Mucosa of gallbladder (tissue), 1 donor: ENCODE data around the gene ANAPC1. TPM values are rescaled to one million over a fixed set of nuclear protein-coding genes. Genes with fewer than 3 reads are reported as not detected.
"Not testable (repeated sequence)": the region's sequence is repeated elsewhere in the genome, so short reads cannot be mapped to it uniquely, and the experiment has no call there.

ENCODE experiments used
- DNase-seq: peaks from one replicate; pipeline ENCODE4 v3.0.0-alpha.2; 2020; ENCODE audit warnings: low spot score
- total RNA-seq: library from RNA; stranded (reverse); gene quantifications from one replicate; pipeline ENCODE4 v1.2.1, GENCODE V29; 2021
- donor health status: DM: no; HTN: no; CAD: no.

Gene ANAPC1
- total RNA-seq, 1 donor from 2014 or later: 24.7 TPM

DNA sequence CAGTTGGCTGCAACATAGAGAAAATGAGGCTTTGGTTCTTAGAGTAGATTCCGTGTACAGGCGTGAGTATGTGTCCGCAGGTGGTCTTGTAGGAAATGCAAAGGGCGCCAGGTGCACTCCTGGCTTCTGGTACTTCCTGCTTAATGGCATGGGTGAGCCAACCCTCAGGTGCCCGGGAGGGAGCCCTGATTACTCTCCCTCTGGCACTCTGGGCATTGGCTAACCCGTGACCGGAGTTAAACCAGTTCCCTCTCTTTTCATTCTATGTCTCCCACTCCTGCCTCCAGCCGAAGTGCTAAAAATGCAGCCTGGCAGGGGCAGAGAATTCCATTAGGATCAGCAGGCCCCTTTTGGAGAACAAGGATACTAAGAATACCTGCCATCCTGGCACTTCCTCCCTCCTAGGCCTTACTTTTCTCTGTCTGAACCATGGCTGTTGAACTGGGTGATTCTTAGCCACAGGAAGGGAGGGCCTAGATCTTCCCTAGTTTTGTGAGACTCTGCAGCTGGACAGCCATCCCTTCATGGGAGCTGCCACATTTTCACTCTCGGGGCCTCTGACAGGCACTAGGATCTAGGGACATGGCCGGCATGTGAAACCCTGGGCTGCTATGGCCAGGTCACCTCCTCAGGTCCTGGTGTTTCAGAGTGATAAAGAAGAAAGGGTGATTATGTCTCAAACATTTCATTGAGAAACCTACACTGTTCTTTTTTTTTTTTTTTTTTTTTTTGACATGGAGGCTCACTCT is 20.9 kb upstream of the ANAPC1 start:
- DNase-seq: no peak

GRCh38 chr2:111903930-111904439 is 20.0 kb upstream of the ANAPC1 start:
- DNase-seq: no peak

GRCh38 chr2:111903516-111903915 is 19.5 kb upstream of the ANAPC1 start:
- DNase-seq: no peak

DNA sequence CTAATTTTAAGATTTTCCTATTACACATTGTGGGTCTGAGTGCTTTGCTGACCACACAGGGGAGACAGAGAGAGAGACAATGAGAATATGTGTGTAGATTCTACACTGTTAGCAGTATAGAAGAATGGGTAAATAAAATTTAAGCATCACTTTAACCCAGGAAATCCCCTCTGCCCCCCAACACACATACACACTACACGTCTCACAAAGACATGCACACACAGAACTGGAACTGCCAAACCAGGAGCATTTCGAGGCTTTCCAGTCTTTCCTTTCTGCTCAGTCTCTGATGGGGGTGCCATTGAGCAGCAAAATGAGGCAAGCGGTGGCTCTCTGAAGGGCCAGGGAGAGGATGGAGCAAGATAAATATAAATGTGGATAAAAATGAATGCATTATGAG is 16.9 kb upstream of the ANAPC1 start:
- no peak for DNase-seq

DNA sequence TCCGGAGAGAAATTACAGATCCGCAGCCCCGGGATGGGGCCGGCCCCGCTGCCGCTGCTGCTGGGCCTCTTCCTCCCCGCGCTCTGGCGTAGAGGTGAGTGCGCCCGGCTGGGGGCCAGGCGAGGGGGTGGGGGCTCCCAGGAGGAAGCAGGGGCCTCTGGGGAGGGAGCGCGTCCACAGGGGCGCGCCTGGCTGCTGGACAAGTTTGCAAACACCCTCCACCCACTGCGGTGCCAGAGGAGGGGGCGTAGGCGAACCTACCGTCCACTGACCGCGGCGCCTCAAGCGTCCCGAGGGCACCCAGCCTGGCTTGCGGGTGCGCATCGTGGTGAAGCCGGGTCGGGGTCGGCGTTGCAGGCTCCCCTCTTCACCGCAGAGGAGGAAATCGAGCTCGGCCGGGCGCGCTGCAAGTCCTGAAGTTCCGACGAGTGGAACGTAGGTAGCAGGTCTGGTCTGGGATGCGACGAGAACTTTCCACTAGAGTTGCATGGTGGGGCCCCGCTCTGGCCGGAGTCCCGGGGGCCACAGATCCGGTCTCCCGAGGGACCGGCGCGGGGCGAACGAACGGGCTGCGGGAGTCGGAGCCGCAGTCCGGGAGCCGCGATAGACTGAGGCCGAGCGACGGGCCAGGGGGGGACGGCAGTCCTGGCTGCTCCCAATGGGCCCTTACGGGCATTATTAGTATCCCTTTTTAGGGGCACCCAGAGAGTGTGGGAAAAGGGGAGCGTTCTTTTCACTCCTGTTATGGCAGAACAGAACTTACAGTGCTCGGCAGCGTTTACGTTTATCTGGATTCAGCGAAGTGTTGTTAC is 14.9 kb upstream of the ANAPC1 start:
- DNase-seq: no peak

- DNase-seq: peak; percentile 79
These were observed 14.1 kb upstream of the ANAPC1 start, which contains the start of gene MERTK for GRCh38 chr2:111897924-111898702. TSS of gene MERTK (plus strand) at chr2:111898607. CDS start at chr2:111898736, 129 bp downstream.

- DNase-seq: no peak
These were observed 13.6 kb upstream of the ANAPC1 start for GRCh38 chr2:111897630-111897923.

- no peak for DNase-seq
These were observed 12.6 kb upstream of the ANAPC1 start for GRCh38 chr2:111896576-111896975.

DNA sequence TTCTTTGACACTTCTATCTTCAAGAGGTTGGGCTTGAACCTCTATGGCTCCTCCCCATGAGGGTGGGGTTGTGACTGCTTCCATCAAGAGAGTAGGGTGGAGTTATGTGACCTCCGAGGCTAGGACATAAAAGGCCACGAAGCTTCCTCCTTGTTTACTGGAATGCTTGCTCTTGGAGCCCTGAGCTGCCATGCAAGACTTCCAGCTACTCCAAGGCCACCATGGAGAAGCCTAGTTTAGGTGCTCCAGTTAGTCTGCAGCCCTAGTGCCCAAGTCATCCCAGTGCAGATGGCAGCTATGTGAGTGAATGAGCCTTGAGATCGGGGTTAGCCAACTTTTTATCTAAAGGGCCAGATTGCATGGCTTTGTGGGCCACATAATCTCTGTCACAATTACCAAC is 12.0 kb upstream of the ANAPC1 start:
- DNase-seq: no peak

- DNase-seq: no peak
These were observed 585 bp upstream of the ANAPC1 start for GRCh38 chr2:111884592-111884964.

GRCh38 chr2:111872806-111873205 is 11.2 kb downstream of the ANAPC1 start:
- not testable (repeated sequence) for DNase-seq

- not testable (repeated sequence) for DNase-seq
These were observed 18.9 kb downstream of the ANAPC1 start for GRCh38 chr2:111865124-111865523.

DNA sequence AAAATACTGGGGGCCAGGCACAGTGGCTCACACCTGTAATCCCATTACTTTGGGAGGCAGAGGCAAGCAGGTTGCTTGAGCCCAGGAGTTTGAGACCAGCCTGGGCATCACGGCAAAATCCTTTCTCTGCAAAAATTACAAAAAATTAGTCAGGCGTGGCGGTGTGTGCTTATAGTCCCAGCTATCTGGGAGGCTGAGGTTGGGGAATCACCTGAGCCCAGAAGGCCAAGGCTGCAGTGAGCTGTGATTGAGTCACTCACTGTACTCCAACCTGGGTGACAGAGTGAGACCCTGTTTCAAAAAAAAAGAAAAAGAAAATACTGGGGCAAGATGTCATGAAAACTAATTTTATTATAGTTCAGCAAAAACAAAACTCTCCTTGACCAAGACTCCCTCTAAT is 24.0 kb downstream of the ANAPC1 start:
- not testable (repeated sequence) for DNase-seq

GRCh38 chr2:111852544-111852943 is 31.4 kb downstream of the ANAPC1 start:
- not testable (repeated sequence) for DNase-seq

GRCh38 chr2:111850646-111851045 is 33.3 kb downstream of the ANAPC1 start:
- DNase-seq: peak; percentile 14

- DNase-seq: not testable (repeated sequence)
These were observed 44.2 kb downstream of the ANAPC1 start for GRCh38 chr2:111839625-111840282.

DNA sequence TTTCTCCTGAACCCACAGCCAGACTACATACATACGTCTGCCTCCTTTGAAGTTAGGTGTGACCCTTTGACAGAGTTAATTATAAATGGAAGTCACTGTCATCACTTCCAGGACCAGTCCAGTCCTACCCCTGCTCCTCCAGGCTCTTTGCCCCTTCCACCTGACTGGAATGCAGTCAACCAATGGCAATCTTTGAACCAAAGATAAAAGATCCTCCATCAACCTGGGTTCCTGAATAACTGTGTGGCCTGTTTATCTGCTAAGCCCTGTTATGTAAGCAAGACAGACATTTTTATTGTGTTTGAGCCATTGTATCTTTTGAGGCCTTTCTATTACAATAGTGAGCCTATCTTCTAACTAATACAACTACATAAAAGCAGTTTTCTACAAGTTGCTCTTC is 45.0 kb downstream of the ANAPC1 start:
- DNase-seq: not testable (repeated sequence)

DNA sequence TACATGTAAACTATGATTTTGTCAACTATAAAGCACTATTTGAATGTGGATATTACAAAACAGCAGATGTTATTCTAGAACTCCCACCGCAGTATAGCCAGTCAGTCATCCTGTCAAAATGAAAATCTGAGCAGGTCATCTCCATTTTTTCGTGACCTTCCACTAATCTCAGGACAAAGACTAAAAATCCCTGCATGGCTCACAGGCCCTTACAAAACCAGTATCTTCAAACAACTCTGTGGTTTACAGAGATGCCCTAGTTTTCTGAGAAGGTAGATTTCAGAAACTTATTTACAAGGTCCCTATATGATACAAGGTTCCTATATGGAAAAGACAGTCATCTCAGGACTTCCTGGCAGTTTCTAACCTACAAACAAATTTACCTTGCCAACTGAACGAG is 49.8 kb downstream of the ANAPC1 start:
- not testable (repeated sequence) for DNase-seq

DNA sequence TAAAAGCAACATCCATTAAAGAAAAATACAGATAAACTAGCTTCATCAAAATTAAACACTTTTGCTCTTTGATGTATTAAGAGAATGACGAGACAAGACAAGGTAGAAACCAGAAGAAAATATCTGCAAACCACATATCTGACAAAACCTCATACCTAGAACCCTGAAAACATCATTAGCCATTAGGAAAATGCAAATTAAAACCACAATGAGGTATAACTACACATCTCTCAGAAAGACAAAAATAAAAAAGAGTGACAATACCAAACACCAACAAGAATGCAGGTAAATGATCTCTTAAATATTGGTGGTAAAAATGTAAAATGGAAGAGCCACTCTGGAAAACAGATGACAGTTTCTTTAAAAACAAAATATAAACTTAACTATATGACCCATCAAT is 53.5 kb downstream of the ANAPC1 start:
- DNase-seq: not testable (repeated sequence)

GRCh38 chr2:111828217-111828766 is 55.7 kb downstream of the ANAPC1 start:
- DNase-seq: not testable (repeated sequence)

DNA sequence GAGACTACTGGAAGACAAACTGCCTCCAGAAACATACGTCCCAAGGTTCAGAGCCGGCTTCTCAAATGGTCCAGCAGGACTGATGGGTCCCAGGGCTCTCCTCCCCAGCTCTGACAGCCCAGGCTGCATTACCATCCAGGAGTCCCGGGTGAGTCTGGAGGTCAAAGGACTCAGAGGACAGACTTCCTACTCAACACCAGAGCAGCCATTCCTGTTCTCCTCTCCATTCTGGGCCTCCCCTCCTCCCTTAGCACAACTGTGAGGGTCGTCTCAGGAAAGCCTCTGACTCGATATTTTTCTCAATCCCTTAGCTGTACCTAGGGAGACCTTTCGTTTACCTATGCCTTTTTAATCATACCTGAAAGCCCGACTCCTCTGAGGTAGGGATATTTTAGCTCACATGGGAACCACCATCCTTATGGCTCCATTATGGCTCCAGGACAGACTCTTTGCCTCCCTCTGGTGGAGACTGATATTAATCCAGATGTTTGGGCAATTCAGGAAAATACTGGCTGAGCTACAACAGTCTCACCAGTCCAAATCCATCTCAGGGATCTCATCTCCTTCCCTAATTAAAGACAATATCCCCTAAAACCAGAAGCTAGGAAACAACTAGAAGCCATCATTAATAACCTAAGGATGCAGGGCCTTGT is 70.9 kb downstream of the ANAPC1 start:
- DNase-seq: not testable (repeated sequence)
